Astrocyte (in vitro differentiated cells and primary cell): ENCODE measurements around the gene GRM2.

ENCODE experiments used
- EZH2 ChIP-seq: IDR thresholded peaks from 2 replicates; pipeline ENCODE4 v1.6.1; 2012; ENCODE audit warnings: mild to moderate bottlenecking, low read length, inconsistent platforms; ENCODE audit not compliant: insufficient read depth
- TF ChIP-seq, protein P1 (sequence below): IDR thresholded peaks from 2 replicates; pipeline ENCODE4 v1.5.1; 2011; ENCODE audit warnings: low read depth, mild to moderate bottlenecking, inconsistent platforms, low read length, moderate library complexity; ENCODE audit not compliant: insufficient read depth

- TF ChIP-seq, protein P1, sequence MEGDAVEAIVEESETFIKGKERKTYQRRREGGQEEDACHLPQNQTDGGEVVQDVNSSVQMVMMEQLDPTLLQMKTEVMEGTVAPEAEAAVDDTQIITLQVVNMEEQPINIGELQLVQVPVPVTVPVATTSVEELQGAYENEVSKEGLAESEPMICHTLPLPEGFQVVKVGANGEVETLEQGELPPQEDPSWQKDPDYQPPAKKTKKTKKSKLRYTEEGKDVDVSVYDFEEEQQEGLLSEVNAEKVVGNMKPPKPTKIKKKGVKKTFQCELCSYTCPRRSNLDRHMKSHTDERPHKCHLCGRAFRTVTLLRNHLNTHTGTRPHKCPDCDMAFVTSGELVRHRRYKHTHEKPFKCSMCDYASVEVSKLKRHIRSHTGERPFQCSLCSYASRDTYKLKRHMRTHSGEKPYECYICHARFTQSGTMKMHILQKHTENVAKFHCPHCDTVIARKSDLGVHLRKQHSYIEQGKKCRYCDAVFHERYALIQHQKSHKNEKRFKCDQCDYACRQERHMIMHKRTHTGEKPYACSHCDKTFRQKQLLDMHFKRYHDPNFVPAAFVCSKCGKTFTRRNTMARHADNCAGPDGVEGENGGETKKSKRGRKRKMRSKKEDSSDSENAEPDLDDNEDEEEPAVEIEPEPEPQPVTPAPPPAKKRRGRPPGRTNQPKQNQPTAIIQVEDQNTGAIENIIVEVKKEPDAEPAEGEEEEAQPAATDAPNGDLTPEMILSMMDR, result no peak
- no peak for TF ChIP-seq EZH2
Measured at GRCh38 chr3:51706021-51706485, 815 bp upstream of the GRM2 start.
